Activated naive CD8-positive, alpha-beta T cell treated with anti-CD3 and anti-CD28 coated beads for 36 hours (primary cell): ENCODE data around the gene DDI1. TPM values are rescaled to one million over a fixed set of nuclear protein-coding genes. Genes with fewer than 3 reads are reported as not detected.

ENCODE experiments used
- DNase-seq: peaks from one replicate; pipeline ENCODE4 v3.0.0; 2021
- H3K27ac Mint-ChIP-seq: one replicate; pipeline ENCODE4 v1.8.0; 2022; ENCODE audit warnings: mild to moderate bottlenecking, moderate library complexity, mixed read lengths
- H3K27me3 Mint-ChIP-seq: one replicate; pipeline ENCODE4 v1.8.0; 2022; ENCODE audit warnings: mild to moderate bottlenecking, mixed read lengths
- H3K36me3 Mint-ChIP-seq: one replicate; pipeline ENCODE4 v1.8.0; 2021; ENCODE audit warnings: mild to moderate bottlenecking, mixed read lengths
- H3K4me1 Mint-ChIP-seq: one replicate; pipeline ENCODE4 v1.8.0; 2021; ENCODE audit warnings: mixed read lengths
- H3K4me3 Mint-ChIP-seq: one replicate; pipeline ENCODE4 v1.8.0; 2022; ENCODE audit warnings: mild to moderate bottlenecking, moderate library complexity, mixed read lengths
- H3K9me3 Mint-ChIP-seq: one replicate; pipeline ENCODE4 v1.8.0; 2022; ENCODE audit warnings: mixed read lengths
- total RNA-seq, 2 experiments: library from RNA; stranded (reverse); gene quantifications; one replicate each; pipeline ENCODE4 v1.2.3, GENCODE V29; 2021

The DDI1 gene
- total RNA-seq: not detected

DNA sequence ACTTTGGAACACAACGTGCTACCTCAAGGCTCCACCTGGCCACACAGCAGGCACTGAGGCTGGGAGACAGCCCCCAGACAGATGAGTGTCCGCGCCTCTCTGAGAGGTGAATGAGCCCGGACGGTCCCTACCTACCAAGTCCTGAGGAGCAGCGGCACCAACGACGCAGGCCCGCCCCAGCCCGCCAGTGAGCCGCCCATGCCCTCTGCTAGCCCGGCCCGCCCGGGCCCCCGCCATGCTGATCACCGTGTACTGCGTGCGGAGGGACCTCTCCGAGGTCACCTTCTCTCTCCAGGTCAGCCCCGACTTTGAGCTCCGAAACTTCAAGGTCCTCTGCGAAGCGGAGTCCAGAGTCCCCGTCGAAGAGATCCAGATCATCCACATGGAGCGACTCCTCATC lies at the start of gene DDI1:
TSS of gene DDI1 (plus strand) at position 53 of the 400 bp plus-strand sequence. CDS start at position 236, 183 bp downstream.
- H3K36me3 Mint-ChIP-seq: no peaks in the 10 kb centered on the region
- no peaks in the 10 kb centered on the region for H3K4me1 Mint-ChIP-seq
- peaks cover 3% of the 10 kb centered on the region for H3K9me3 Mint-ChIP-seq
- H3K27ac Mint-ChIP-seq: no peak within 1 kb of the TSS
- no peak for DNase-seq
- no peak within 1 kb of the TSS for H3K4me3 Mint-ChIP-seq
- no peaks in the 10 kb centered on the region for H3K27me3 Mint-ChIP-seq

DNA sequence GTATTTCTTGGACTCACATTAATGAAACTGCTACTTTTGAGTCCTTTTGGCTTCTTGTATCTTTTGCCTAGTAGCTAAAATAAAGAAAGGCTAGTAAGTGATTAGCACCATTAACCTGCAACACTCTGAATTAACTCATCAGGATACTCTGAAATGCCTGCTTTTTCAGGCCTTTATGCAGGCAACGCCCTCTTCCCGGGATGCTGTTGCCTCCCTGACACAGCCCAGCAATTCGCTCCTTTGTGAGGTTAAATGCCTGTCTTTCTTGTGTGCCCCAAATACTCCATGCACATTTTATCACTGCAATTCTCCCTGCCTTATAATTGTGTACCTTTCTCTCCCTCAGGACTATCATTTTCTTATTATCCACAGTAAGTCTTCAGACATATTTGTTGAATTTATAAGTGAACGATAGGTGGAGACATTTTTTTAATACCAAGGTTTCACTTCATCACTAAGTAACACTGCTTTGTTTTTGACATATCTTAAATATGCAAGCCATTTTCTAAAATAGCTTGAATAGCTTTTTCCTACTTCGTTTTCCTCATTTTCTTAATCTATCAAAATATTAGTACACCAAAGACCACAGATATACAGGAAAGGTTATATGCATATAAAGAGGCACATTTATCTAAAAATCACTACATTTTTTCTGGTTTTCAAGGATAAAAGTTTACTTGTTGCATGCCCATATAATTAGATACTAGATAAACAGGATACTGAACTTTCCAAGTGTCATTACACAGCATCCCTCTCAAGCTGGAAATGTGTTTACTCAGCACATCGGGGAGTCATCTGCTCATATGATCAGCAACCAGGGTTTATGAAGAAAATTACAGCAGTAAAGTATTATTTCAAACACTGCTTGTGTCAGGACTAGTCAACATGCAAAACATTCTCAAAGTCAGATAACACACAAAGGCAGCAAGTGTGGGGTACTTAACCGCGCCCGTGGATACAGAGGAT lies 48.5 kb upstream of the DDI1 start:
- Mint-ChIP-seq H3K27ac (no peak overlapping the region), H3K4me3 (no peak overlapping the region), H3K4me1 (no peaks in the 10 kb centered on the region), H3K27me3 (peaks cover 6% of the 10 kb centered on the region), H3K36me3 (no peaks in the 10 kb centered on the region), H3K9me3 (no peaks in the 10 kb centered on the region)
- no peak for DNase-seq

DNA sequence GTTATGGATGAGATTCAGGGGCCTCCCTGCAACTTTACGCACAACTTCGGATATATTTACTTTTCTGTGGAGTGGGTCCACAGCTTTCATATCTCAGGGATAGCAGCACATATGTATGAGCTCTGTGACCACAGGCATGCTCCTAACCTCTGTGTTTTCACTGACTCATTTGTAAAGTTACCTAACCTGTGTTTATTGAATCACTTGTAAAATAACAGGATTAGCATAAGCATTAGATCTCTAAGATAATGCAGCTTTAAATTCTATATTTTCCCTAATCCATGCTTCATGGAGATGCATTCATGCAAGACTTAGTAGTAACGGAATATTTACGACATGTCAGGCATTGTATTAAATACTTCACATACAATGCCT lies 47.9 kb upstream of the DDI1 start:
- Mint-ChIP-seq H3K4me1 (no peaks in the 10 kb centered on the region), H3K27me3 (peaks cover 6% of the 10 kb centered on the region)

DNA sequence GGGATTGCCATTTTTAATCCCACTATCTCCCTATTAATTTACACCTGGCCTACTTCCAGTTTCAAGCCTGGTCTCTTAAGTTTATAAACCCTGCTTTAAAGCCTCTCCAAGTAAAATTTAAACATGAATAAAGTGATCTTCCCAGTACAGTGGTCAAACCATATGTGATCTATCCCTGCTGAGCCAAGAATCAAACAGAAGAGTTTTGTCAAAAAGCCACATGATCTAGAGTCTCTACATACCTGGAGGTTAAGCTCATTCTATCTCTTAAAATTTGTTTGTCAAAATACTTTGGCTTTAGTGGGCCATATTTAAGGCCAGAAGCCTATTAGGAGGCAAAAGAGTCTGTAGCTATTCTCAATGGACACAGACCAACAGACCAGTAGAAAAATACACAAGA lies 42.9 kb upstream of the DDI1 start:
- Mint-ChIP-seq H3K9me3 (no peaks in the 10 kb centered on the region), H3K27me3 (no peaks in the 10 kb centered on the region), H3K4me3 (no peak overlapping the region), H3K27ac (no peak overlapping the region), H3K4me1 (no peaks in the 10 kb centered on the region), H3K36me3 (no peaks in the 10 kb centered on the region)
- DNase-seq: no peak

More for the DNA sequence above, 47.9 kb upstream of the DDI1 start:
- Mint-ChIP-seq H3K36me3 (no peaks in the 10 kb centered on the region), H3K4me3 (no peak overlapping the region), H3K9me3 (no peaks in the 10 kb centered on the region), H3K27ac (no peak overlapping the region)
- DNase-seq: no peak

DNA sequence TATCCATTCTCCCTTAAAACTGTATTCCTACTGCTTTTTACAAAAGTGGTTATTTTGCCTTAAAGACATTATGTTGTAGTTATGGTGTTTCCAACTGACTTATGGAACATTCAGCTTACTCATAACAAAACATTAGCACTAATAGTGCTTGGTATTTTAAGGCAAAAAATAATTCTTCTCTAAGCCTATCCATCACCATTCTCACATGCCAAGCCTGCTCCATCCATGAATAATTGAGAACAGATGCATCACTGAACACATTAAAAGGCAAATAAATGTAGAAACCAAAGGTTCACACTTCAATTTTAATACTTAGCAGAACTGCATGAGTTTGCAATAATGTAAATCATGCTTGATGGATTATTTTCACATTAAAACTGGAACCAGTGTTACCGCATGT lies 42.3 kb upstream of the DDI1 start:
- DNase-seq: no peak
- Mint-ChIP-seq H3K9me3 (no peaks in the 10 kb centered on the region), H3K4me1 (no peaks in the 10 kb centered on the region), H3K36me3 (no peaks in the 10 kb centered on the region), H3K27me3 (no peaks in the 10 kb centered on the region), H3K4me3 (no peak overlapping the region), H3K27ac (no peak overlapping the region)

DNA sequence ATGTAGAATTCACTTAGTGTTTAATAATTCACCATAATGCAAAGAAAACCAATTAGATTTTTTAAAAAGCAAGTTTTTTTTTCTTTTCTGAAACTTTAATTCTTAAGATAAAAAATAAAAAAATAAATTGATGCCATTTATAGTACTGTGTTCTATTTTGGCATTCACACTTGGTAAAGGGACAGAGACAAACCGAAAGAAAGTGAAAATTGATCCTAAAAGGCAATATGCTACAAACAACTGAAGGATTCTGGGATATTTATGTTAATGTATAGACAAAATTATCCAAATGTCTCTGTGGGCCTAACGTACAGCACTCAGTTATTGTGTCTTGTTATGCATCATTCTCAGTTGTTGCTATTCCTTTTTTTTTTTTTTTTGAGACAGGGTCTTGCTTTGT lies 41.9 kb upstream of the DDI1 start:
- no peak for DNase-seq
- H3K27ac Mint-ChIP-seq: no peak overlapping the region
- H3K4me1 Mint-ChIP-seq: no peaks in the 10 kb centered on the region
- H3K4me3 Mint-ChIP-seq: no peak overlapping the region
- H3K27me3 Mint-ChIP-seq: no peaks in the 10 kb centered on the region
- H3K9me3 Mint-ChIP-seq: no peaks in the 10 kb centered on the region
- H3K36me3 Mint-ChIP-seq: no peaks in the 10 kb centered on the region

DNA sequence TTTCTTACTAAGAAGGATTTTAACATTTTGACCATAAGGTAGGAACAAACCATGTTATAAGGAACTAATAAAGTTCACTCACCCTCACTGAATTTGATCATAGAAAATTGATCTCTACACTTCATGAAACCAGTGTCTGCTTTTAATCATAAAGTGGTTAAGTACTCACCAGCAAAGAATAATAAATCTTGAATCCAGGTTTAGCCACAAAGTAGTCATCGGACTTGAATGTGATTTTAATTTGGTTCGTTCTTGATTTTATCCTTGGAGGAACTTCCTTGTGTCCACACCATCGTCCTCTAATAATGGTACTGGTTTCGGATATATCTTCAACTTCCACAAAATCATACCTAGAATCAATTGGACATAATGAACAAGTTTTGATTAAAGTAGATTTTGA lies 40.5 kb upstream of the DDI1 start:
- Mint-ChIP-seq H3K9me3 (no peaks in the 10 kb centered on the region), H3K27ac (no peak overlapping the region), H3K27me3 (no peaks in the 10 kb centered on the region), H3K4me1 (no peaks in the 10 kb centered on the region), H3K36me3 (no peaks in the 10 kb centered on the region), H3K4me3 (no peak overlapping the region)
- no peak for DNase-seq

DNA sequence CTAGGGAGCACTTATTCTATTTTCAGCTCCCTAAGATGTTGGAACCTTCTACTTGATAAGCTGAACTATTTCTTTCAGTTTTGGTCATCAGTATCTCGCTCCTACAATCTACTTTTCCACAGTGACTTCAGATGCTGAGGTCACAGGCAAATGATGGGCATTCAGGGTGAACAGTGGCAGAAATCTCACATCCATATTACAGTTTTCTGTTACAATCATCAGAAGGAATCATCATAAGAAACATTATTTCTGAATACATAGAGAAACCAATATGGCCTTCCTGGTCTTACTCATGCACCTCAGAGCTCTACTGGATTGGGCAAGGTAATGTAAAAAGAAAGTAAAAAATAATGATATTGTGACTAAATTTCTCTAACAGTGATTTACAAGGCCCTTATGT lies 39.4 kb upstream of the DDI1 start:
- Mint-ChIP-seq H3K36me3 (no peaks in the 10 kb centered on the region), H3K9me3 (no peaks in the 10 kb centered on the region), H3K27me3 (no peaks in the 10 kb centered on the region), H3K4me1 (no peaks in the 10 kb centered on the region), H3K27ac (no peak overlapping the region), H3K4me3 (no peak overlapping the region)
- no peak for DNase-seq

DNA sequence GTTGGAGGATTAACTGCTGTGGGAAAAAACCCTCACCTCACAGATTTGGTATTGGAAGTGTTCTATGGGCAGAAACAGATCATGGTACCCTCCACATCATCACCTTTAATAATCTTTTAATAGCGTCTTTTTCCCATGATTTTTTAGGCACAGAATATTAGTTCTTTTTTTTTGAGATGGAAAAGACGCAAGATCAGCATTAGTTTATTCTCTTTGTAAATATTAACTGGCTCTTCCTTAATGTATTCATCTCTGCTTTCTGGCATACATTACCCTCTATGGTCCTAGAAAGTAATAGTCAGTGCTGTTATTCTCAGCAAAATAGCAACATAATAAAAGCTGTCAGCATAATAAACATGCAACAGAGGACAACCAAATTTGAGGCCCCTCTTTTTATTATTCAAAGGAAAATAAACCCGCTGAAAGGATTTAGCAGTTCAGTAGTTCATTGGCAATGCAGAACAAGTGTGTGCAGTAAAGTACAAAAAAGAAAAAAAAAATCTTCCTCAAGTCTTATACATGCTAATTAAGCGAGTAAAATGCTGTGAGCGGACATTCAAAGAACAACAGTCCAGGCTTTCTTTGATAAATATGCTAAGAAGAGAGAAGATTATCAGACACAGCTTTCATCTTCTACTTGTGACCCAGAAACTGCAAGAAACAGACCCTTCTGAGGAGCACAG lies 37.5 kb upstream of the DDI1 start:
- Mint-ChIP-seq H3K4me1 (no peaks in the 10 kb centered on the region), H3K27me3 (no peaks in the 10 kb centered on the region), H3K4me3 (no peak overlapping the region), H3K9me3 (no peaks in the 10 kb centered on the region), H3K27ac (no peak overlapping the region), H3K36me3 (no peaks in the 10 kb centered on the region)
- DNase-seq: no peak

DNA sequence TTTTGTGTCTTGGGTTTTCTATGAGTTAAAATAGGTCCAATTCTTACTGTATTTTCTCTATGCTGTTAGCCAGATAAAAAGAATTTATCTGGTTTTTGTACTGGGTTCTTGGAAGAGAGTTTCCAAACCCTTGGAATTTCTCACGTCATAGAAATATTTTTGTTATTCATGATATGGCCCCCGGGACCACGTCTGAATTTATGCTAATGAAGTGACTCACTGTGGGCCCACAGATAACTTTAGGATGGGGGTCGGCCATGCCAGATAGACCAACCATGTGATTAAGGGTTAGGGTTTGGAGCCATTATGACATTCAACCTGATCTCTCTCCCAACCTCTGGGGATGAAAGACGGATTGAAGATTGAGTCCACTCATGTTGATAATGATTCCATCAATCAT lies 35.6 kb upstream of the DDI1 start:
- no peaks in the 10 kb centered on the region for H3K9me3 Mint-ChIP-seq
- H3K36me3 Mint-ChIP-seq: no peaks in the 10 kb centered on the region
- no peaks in the 10 kb centered on the region for H3K27me3 Mint-ChIP-seq
- H3K27ac Mint-ChIP-seq: no peak overlapping the region
- H3K4me1 Mint-ChIP-seq: no peaks in the 10 kb centered on the region
- H3K4me3 Mint-ChIP-seq: no peak overlapping the region
- DNase-seq: no peak

DNA sequence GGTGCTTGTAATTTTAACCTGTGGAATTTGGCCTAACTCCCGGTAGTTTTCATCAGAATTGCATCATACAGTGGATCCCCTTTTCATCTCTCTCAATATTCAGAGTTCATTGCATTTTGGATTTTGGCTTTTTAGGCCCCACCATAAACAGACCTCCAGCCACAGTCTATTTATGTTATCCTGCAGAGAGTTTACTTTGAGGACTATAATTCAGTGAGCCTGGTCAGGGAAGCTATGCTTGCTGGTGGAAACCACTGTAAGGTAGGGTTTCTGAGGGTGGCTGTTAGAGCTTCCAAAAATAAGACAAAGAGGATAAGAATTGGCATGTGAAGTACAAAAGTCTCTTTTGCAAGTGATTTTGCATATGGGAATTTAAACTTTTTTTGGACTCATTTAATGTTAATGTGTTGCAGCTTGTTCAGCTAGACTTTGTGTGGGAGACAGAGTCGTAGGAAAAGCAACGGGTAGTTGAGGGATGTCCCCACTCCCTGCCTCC lies 34.8 kb upstream of the DDI1 start:
- DNase-seq: no peak
- H3K36me3 Mint-ChIP-seq: no peaks in the 10 kb centered on the region
- no peaks in the 10 kb centered on the region for H3K27me3 Mint-ChIP-seq
- no peaks in the 10 kb centered on the region for H3K4me1 Mint-ChIP-seq
- H3K4me3 Mint-ChIP-seq: no peak overlapping the region
- no peak overlapping the region for H3K27ac Mint-ChIP-seq
- H3K9me3 Mint-ChIP-seq: no peaks in the 10 kb centered on the region

DNA sequence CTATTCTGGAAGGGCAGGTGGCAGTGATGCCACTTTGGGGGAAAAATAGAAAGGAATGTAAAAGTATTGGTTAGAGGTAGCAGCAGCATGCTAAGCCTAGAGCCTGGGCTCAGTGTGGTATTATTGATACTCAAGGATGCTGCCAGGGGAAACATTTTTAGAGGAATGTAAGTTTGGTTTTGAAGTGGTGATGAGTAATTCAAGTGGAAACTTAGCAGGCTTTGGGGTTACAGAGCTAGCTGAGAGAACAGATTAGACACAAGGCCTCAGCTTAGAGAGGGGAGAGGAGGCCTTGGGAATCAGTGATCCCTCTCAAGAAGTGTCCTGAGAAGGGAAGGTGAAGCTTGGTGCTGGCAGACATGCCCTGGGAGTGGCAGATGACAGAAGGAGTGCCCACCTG lies 32.9 kb upstream of the DDI1 start:
- H3K4me1 Mint-ChIP-seq: no peaks in the 10 kb centered on the region
- no peaks in the 10 kb centered on the region for H3K36me3 Mint-ChIP-seq
- no peaks in the 10 kb centered on the region for H3K9me3 Mint-ChIP-seq
- no peak for DNase-seq
- no peaks in the 10 kb centered on the region for H3K27me3 Mint-ChIP-seq
- no peak overlapping the region for H3K4me3 Mint-ChIP-seq
- H3K27ac Mint-ChIP-seq: no peak overlapping the region

DNA sequence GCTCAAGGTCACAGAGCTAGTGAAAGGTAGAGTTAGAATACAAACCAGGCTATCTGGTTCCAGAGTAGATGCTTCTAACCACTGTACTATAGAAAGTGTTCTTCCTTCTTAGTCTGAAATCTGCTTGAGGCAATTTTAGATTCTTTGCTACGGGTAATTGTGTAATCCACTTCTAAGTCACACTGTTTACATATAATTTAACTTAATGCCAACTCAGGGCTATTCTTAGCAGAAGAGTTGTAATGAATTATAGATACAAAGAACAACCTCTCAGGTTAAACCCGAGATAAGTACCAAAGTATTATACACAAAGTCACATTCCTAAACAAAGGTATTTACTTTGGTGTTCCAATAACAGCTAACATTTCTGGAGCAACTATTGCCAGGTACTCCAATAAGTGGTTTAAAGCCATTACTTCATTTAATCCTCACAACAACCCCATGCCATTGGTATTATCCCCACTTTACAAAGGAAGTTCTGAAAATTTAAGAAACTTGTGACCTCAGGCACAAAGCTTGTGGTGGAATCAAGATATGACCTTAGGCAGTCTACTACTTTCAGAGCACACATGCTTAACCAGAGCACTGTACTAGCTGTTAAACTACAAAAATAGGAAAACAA lies 31.1 kb upstream of the DDI1 start:
- Mint-ChIP-seq H3K36me3 (no peaks in the 10 kb centered on the region), H3K4me3 (no peak overlapping the region), H3K27ac (no peak overlapping the region), H3K27me3 (no peaks in the 10 kb centered on the region), H3K9me3 (no peaks in the 10 kb centered on the region), H3K4me1 (no peaks in the 10 kb centered on the region)
- no peak for DNase-seq

DNA sequence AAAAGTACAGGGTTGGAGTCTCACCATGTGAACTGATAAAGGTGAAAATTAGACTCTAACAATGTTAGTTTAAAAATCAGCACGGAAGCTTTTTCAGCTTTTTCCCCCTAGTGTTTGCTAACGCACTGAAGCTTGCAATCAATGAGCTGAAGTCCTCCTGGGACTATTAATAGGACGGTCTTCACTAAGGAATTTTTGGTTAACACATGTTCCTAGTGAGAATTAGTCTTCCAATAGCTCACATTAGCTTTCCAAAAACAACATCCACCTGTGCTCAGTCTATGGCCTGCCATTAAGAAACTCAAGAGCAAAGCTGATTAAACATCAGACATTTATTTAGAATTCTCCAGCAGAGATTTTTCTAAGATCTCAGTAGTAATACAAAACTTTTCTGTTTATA lies 26.7 kb upstream of the DDI1 start:
- Mint-ChIP-seq H3K4me1 (no peaks in the 10 kb centered on the region), H3K36me3 (no peaks in the 10 kb centered on the region), H3K27me3 (no peaks in the 10 kb centered on the region), H3K27ac (no peak overlapping the region), H3K9me3 (no peaks in the 10 kb centered on the region), H3K4me3 (no peak overlapping the region)
- no peak for DNase-seq

DNA sequence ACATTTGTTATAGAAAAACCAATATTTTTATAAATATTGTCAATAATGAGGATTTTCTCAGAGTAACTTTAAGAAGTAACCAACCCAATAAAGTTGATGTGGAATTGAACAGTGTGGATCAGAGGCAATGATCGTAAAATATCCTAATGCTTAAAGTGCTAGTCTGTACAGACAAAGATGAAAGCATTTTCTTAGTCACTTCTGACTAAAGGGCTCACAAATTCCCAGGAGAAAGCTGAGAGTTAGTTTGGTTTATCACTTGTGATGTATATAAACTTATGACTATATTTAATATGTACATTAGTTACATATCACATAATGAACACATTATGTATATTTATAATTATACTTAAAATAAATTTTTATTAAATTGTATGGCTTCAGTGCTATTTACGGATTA lies 25.4 kb upstream of the DDI1 start:
- H3K27me3 Mint-ChIP-seq: no peaks in the 10 kb centered on the region
- no peak overlapping the region for H3K4me3 Mint-ChIP-seq
- DNase-seq: no peak
- no peaks in the 10 kb centered on the region for H3K4me1 Mint-ChIP-seq
- H3K9me3 Mint-ChIP-seq: no peaks in the 10 kb centered on the region
- H3K27ac Mint-ChIP-seq: no peak overlapping the region
- no peaks in the 10 kb centered on the region for H3K36me3 Mint-ChIP-seq
